GM19452 (cell line): ENCODE results near the gene MUC13.
"Not testable (repeated sequence)": the region's sequence is repeated elsewhere in the genome, so short reads cannot be mapped to it uniquely, and the experiment has no call there.

Experiments
- ATAC-seq: cut with Tn5 transposase; IDR thresholded peaks from one replicate; pipeline ENCODE4 v1.9.1; 2021; ENCODE audit not compliant: unreplicated experiment

The MUC13 gene

GRCh38 chr3:124934577-124934976 lies at the start of gene MUC13:
TSS of gene MUC13 (minus strand) at chr3:124934751. CDS start at chr3:124934712, 39 bp downstream.
- no peak for ATAC-seq

- ATAC-seq = no peak
These were observed 48.3 kb upstream of the MUC13 start for GRCh38 chr3:124982855-124983254.

- ATAC-seq = no peak
These were observed 46.9 kb upstream of the MUC13 start for GRCh38 chr3:124981472-124981871.

GRCh38 chr3:124978627-124979026 lies 44.1 kb upstream of the MUC13 start:
- ATAC-seq = no peak

GRCh38 chr3:124976383-124976782 lies 41.8 kb upstream of the MUC13 start:
- ATAC-seq = no peak

- ATAC-seq = no peak
These were observed 40.1 kb upstream of the MUC13 start for GRCh38 chr3:124974691-124975090.

GRCh38 chr3:124973290-124973689 lies 38.7 kb upstream of the MUC13 start:
- no peak for ATAC-seq

- ATAC-seq = no peak
These were observed 37.9 kb upstream of the MUC13 start for GRCh38 chr3:124972457-124972856.

GRCh38 chr3:124969963-124970722 lies 35.6 kb upstream of the MUC13 start:
- ATAC-seq = no peak

GRCh38 chr3:124969190-124969589 lies 34.6 kb upstream of the MUC13 start:
- no peak for ATAC-seq

GRCh38 chr3:124967964-124968363 lies 33.4 kb upstream of the MUC13 start:
- no peak for ATAC-seq

GRCh38 chr3:124966521-124967445 lies 32.2 kb upstream of the MUC13 start:
- no peak for ATAC-seq

- ATAC-seq = no peak
These were observed 30.9 kb upstream of the MUC13 start for GRCh38 chr3:124965413-124965812.

- no peak for ATAC-seq
These were observed 29.8 kb upstream of the MUC13 start for GRCh38 chr3:124964387-124964786.

GRCh38 chr3:124963755-124964154 lies 29.2 kb upstream of the MUC13 start:
- no peak for ATAC-seq

- ATAC-seq = no peak
These were observed 27.9 kb upstream of the MUC13 start for GRCh38 chr3:124962403-124962940.

GRCh38 chr3:124960698-124961097 lies 26.1 kb upstream of the MUC13 start:
- no peak for ATAC-seq

- no peak for ATAC-seq
These were observed 25.6 kb upstream of the MUC13 start for GRCh38 chr3:124960105-124960504.

- not testable (repeated sequence) for ATAC-seq
These were observed 23.4 kb upstream of the MUC13 start for GRCh38 chr3:124957951-124958350.

- ATAC-seq = no peak
These were observed 17.8 kb upstream of the MUC13 start for GRCh38 chr3:124952282-124952855.

GRCh38 chr3:124951511-124952281 lies 17.1 kb upstream of the MUC13 start:
- ATAC-seq = no peak
